ENCODE measurements around the gene ADRA2C. TPM values are rescaled to one million over a fixed set of nuclear protein-coding genes. Genes with fewer than 3 reads are reported as not detected.

Gene ADRA2C
- total RNA-seq, 2 donors from 2014 or later, result 0.59 to 28.6 TPM

- intact Hi-C loops (cut with DNase I), result no loop called here
- Histone ChIP-seq H3K27ac (no peak overlapping the region), H3K4me1 (replicated peaks) (no peaks in the 10 kb centered on the region), H3K36me3 (no peaks in the 10 kb centered on the region), H3K27me3 (replicated peaks; ENCODE audit: insufficient read depth) (no peaks in the 10 kb centered on the region), H3K4me3 (no peak overlapping the region), H3K9me3 (no peaks in the 10 kb centered on the region)
- no peak for TF ChIP-seq POLR2AphosphoS5 (IDR thresholded peaks at IDR 0.05)
- TF ChIP-seq CTCF (IDR thresholded peaks at IDR 0.05), result no peak
- no peak for TF ChIP-seq POLR2A (IDR thresholded peaks at IDR 0.05)
- WGBS, result 82% methylated on average over 11 of the region's 11 CpGs
- no peak for DNase-seq (ENCODE audit: low spot score)
Measured at GRCh38 chr4:3719836-3720235, 46.3 kb upstream of the ADRA2C start.

- intact Hi-C loops (cut with DNase I), result no loop called here
- Histone ChIP-seq H3K4me3 (no peak overlapping the region), H3K36me3 (no peaks in the 10 kb centered on the region), H3K4me1 (replicated peaks) (no peaks in the 10 kb centered on the region), H3K9me3 (no peaks in the 10 kb centered on the region), H3K27ac (no peak overlapping the region), H3K27me3 (replicated peaks; ENCODE audit: insufficient read depth) (no peaks in the 10 kb centered on the region)
- 20% methylated on average over 4 of the region's 4 CpGs for WGBS
- DNase-seq (ENCODE audit: low spot score), result no peak
- TF ChIP-seq CTCF (IDR thresholded peaks at IDR 0.05), result no peak
- TF ChIP-seq POLR2A (IDR thresholded peaks at IDR 0.05), result no peak
- TF ChIP-seq POLR2AphosphoS5 (IDR thresholded peaks at IDR 0.05), result no peak
Measured at GRCh38 chr4:3720466-3720865, 45.7 kb upstream of the ADRA2C start.

- H3K4me3 ChIP-seq, result no peak overlapping the region
- no peak for DNase-seq (ENCODE audit: low spot score)
- no peaks in the 10 kb centered on the region for H3K27me3 ChIP-seq (replicated peaks; ENCODE audit: insufficient read depth)
- no peak overlapping the region for H3K27ac ChIP-seq
- WGBS, result 63% methylated on average over 6 of the region's 8 CpGs
- intact Hi-C loops (cut with DNase I), result no loop called here
- no peaks in the 10 kb centered on the region for H3K9me3 ChIP-seq
- H3K36me3 ChIP-seq, result no peaks in the 10 kb centered on the region
- no peak for TF ChIP-seq POLR2A (IDR thresholded peaks at IDR 0.05)
- TF ChIP-seq CTCF (IDR thresholded peaks at IDR 0.05), result no peak
- no peak for TF ChIP-seq POLR2AphosphoS5 (IDR thresholded peaks at IDR 0.05)
- H3K4me1 ChIP-seq (replicated peaks), result no peaks in the 10 kb centered on the region
Measured at GRCh38 chr4:3721186-3721585, 45.0 kb upstream of the ADRA2C start.

GRCh38 chr4:3721627-3722026 lies 44.6 kb upstream of the ADRA2C start:
- TF ChIP-seq CTCF (IDR thresholded peaks at IDR 0.05) (no peak), POLR2A (IDR thresholded peaks at IDR 0.05) (no peak)
- no peaks in the 10 kb centered on the region for H3K4me1 ChIP-seq (replicated peaks)
- no peak overlapping the region for H3K27ac ChIP-seq
- intact Hi-C loops (cut with DNase I), result no loop called here
- H3K27me3 ChIP-seq (replicated peaks; ENCODE audit: insufficient read depth), result peaks cover 2% of the 10 kb centered on the region
- H3K4me3 ChIP-seq, result no peak overlapping the region
- no peak for DNase-seq (ENCODE audit: low spot score)
- H3K36me3 ChIP-seq, result no peaks in the 10 kb centered on the region
- no peaks in the 10 kb centered on the region for H3K9me3 ChIP-seq
- 55% methylated on average over 6 of the region's 6 CpGs for WGBS

- H3K4me3 ChIP-seq, result no peak overlapping the region
- TF ChIP-seq POLR2AphosphoS5 (IDR thresholded peaks at IDR 0.05), result no peak
- TF ChIP-seq POLR2A (IDR thresholded peaks at IDR 0.05), result no peak
- no peak for TF ChIP-seq CTCF (IDR thresholded peaks at IDR 0.05)
- H3K36me3 ChIP-seq, result no peaks in the 10 kb centered on the region
- no peak overlapping the region for H3K27ac ChIP-seq
- peaks cover 9% of the 10 kb centered on the region for H3K27me3 ChIP-seq (replicated peaks; ENCODE audit: insufficient read depth)
- H3K4me1 ChIP-seq (replicated peaks), result no peaks in the 10 kb centered on the region
- no peak for DNase-seq (ENCODE audit: low spot score)
- 95% methylated on average over 10 of the region's 11 CpGs for WGBS
- intact Hi-C loops (cut with DNase I), result no loop called here
- H3K9me3 ChIP-seq, result no peaks in the 10 kb centered on the region
Measured at GRCh38 chr4:3722446-3723231, 43.5 kb upstream of the ADRA2C start.
